GM13976 (cell line): ENCODE measurements around the gene ISM2.

Experiments used
- DNase-seq: peaks from one replicate; pipeline ENCODE4 v3.0.0; 2012; ENCODE audit warnings: low spot score
- in situ Hi-C: fragments of 300-500 bp; cut with MboI; formaldehyde crosslinking; loops from one replicate; pipeline ENCODE4 v1.12.0; 2022; ENCODE audit warnings: low sequenced_read_pairs, mixed read lengths, inconsistent platforms; ENCODE audit not compliant: unreplicated experiment
- TF ChIP-seq, protein P1 (sequence below): IDR thresholded peaks from 2 replicates; pipeline ENCODE4 v1.5.1; 2012; ENCODE audit warnings: borderline replicate concordance, mild to moderate bottlenecking; ENCODE audit not compliant: insufficient read depth; ENCODE audit errors: extremely low read depth, missing control alignments, control extremely low read depth

ISM2 gene

DNA sequence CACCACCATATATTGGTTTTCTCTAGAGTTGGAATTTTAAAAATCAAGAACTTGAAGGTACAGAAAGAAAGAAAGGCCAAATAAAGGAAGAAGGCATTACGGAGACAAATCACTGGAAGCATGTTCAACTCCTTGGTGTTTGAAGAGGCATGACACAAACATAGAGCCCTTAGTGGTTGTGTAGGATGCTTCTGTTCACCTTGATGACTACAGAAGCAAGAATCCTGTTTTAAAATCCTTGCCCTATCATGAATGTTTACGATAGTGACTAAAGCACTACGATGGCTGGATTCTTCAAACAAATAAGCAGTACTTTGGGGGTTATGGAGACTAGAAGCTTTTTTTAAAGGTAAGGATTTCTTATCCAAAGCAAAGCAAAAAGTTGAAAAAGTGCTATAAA lies 10.3 kb upstream of the ISM2 start:
- no peak for DNase-seq
- TF ChIP-seq, protein P1, sequence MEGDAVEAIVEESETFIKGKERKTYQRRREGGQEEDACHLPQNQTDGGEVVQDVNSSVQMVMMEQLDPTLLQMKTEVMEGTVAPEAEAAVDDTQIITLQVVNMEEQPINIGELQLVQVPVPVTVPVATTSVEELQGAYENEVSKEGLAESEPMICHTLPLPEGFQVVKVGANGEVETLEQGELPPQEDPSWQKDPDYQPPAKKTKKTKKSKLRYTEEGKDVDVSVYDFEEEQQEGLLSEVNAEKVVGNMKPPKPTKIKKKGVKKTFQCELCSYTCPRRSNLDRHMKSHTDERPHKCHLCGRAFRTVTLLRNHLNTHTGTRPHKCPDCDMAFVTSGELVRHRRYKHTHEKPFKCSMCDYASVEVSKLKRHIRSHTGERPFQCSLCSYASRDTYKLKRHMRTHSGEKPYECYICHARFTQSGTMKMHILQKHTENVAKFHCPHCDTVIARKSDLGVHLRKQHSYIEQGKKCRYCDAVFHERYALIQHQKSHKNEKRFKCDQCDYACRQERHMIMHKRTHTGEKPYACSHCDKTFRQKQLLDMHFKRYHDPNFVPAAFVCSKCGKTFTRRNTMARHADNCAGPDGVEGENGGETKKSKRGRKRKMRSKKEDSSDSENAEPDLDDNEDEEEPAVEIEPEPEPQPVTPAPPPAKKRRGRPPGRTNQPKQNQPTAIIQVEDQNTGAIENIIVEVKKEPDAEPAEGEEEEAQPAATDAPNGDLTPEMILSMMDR = no peak
- in situ Hi-C loops = no loop called here

DNA sequence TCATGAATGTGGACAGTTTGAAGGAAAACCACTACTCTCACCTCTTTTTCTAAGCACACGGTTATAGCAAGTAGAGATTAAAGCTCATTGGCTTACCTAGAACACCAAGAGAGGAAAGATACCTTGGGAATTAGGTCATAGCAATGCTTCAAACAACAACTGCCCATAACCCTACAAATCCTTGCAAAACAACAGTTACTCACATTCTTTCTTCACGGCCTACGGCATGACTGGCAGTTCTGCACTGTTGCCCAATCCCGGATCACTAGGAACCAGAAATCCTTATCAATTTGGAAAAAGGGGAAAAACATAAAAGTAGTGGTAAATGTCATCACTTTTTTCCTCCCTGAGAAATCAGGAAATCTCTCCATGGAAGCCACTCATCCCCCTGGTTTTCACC lies 9.6 kb upstream of the ISM2 start:
- in situ Hi-C loops = no loop called here
- TF ChIP-seq, protein P1 = no peak
- no peak for DNase-seq

DNA sequence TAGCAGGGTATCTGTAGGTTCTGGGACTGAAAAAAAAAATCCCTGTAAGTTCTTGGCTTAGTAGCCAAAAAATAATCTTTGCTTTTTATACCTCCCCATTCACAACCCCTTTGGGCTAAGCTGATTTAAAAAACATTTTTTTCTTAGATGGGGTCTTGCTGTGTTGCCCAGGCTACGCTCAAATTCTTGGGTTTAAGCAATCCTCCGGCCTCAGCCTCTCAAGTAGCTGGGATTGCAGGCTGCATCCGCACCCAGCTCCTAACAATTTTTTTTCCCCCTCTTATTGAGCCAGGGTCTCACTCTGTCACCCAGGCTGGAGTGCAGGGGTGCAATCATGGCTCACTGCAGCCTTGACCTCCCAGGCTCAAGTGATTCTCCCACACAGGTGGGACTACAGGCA lies 9.1 kb upstream of the ISM2 start:
- TF ChIP-seq, protein P1 = no peak
- in situ Hi-C loops = no loop called here
- DNase-seq = no peak

DNA sequence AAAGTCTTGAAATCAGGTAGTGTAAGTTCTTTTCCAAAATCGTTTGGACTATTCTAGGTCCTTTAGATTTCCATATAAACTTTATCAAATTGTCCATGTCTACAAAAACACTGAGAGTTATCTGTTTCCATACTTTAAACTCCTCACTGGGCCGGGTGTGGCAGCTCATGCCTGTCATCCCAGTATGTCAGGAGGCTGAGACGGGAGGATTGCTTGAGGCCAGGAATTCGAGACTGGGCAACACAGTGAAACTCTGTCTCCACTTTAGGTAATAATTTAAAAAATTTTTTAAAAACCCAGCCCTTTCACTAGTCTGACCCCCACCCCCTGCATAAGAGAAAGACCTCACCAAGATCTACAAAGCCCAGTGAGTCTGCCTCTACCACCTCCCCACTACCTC lies 6.4 kb upstream of the ISM2 start:
- in situ Hi-C loops = no loop called here
- no peak for DNase-seq
- TF ChIP-seq, protein P1 = no peak

DNA sequence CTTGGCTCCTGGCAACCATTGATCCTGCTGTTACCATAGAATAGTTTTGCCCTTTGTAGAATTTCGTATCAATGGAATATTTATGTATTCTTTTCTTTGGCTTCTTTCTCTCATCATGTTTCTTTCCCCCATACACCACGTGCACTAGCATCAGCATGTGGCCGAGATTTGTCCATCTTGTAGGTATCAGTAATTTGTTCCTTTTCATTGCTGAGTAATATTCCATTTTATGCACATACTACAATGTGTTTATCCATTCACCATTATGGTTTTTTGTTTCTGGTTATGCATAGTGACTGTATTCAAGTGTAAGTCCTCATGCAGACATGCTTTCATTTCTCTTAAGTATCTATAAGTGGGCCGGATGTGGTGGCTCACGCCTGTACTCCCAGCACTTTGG lies 4.5 kb upstream of the ISM2 start:
- in situ Hi-C loops = no loop called here
- TF ChIP-seq, protein P1 = no peak
- DNase-seq = no peak

DNA sequence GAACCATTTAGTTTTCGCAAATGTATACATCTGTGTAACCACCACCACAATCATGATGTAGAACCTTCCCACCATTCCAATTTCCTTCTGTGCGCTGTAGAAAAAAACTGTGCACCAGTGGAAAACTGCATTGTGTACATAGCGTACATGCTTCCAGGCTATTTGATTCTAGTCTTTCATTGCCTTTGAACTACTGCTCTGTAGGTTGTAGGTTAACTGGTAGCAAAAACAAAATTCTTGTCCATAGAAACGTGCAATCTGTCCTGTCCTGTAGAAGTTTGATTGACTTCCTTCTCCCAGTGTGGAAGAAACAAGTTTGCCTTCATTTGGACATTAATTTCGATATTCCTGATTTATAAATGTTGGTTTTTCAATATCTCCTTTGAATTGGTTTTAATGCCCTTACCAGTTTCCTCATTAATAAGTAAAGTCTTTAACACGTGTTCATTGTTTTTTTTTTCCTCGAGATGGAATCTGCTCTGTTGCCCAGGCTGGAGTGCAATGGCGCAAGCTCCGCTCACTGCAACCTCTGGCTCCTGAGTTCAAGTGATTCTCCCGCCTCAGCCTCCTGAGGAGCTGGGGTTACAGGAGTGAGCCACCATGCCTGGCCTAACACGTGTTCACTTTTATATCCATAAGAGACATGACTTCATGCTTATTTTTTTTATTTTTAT lies 3.6 kb upstream of the ISM2 start:
- TF ChIP-seq, protein P1 = no peak
- no peak for DNase-seq
- in situ Hi-C loops = no loop called here
